Neural crest cell (in vitro differentiated cells): Measurements from ENCODE around the gene GPR78. TPM values are rescaled to one million over a fixed set of nuclear protein-coding genes. Genes with fewer than 3 reads are reported as not detected.

Experiments used
- DNase-seq: peaks from one replicate; pipeline ENCODE4 v3.0.0; 2021; ENCODE audit warnings: low read depth, mixed read lengths, low spot score
- H3K27ac Mint-ChIP-seq: one replicate; pipeline ENCODE4 v1.8.0; 2021; ENCODE audit warnings: mild to moderate bottlenecking, mixed read lengths; ENCODE audit not compliant: unreplicated experiment
- H3K27me3 Mint-ChIP-seq: 2 replicates; pipeline ENCODE4 v1.8.0; 2021; ENCODE audit warnings: low read depth, mild to moderate bottlenecking, mixed read lengths
- H3K36me3 Mint-ChIP-seq: 2 replicates; pipeline ENCODE4 v1.8.0; 2021; ENCODE audit warnings: low read depth, mild to moderate bottlenecking, mixed read lengths
- H3K4me1 Mint-ChIP-seq: 2 replicates; pipeline ENCODE4 v1.8.0; 2021; ENCODE audit warnings: mixed read lengths
- H3K4me3 Mint-ChIP-seq: one replicate; pipeline ENCODE4 v1.8.0; 2021; ENCODE audit warnings: mild to moderate bottlenecking, mixed read lengths
- H3K9me3 Mint-ChIP-seq: 2 replicates; pipeline ENCODE4 v1.8.0; 2021; ENCODE audit warnings: mixed read lengths
- total RNA-seq: library from RNA; stranded (reverse); gene quantifications from 2 replicates; pipeline ENCODE4 v1.2.1, GENCODE V29; 2021
- TF ChIP-seq, protein P1 (sequence below): fragments of 200-600 bp; sonication (generic); conservative IDR thresholded peaks from 2 replicates; pipeline ENCODE4 v1.5.0; 2021; ENCODE audit warnings: antibody characterized with exemption, mild to moderate bottlenecking

GPR78 gene
- total RNA-seq, 1 donor from 2014 or later: not detected

GRCh38 chr4:8536467-8536866, 43.7 kb upstream of the GPR78 start:
- no peak overlapping the region for H3K27ac Mint-ChIP-seq

GRCh38 chr4:8537041-8537461, 43.1 kb upstream of the GPR78 start:
- Mint-ChIP-seq H3K27me3 (peaks cover 3% of the 10 kb centered on the region), H3K27ac (no peak overlapping the region), H3K9me3 (no peaks in the 10 kb centered on the region), H3K36me3 (no peaks in the 10 kb centered on the region), H3K4me1 (peaks cover 5% of the 10 kb centered on the region), H3K4me3 (no peak overlapping the region)
- DNase-seq: no peak
- TF ChIP-seq, protein P1, sequence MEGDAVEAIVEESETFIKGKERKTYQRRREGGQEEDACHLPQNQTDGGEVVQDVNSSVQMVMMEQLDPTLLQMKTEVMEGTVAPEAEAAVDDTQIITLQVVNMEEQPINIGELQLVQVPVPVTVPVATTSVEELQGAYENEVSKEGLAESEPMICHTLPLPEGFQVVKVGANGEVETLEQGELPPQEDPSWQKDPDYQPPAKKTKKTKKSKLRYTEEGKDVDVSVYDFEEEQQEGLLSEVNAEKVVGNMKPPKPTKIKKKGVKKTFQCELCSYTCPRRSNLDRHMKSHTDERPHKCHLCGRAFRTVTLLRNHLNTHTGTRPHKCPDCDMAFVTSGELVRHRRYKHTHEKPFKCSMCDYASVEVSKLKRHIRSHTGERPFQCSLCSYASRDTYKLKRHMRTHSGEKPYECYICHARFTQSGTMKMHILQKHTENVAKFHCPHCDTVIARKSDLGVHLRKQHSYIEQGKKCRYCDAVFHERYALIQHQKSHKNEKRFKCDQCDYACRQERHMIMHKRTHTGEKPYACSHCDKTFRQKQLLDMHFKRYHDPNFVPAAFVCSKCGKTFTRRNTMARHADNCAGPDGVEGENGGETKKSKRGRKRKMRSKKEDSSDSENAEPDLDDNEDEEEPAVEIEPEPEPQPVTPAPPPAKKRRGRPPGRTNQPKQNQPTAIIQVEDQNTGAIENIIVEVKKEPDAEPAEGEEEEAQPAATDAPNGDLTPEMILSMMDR: no peak

More at GRCh38 chr4:8536467-8536866, 43.7 kb upstream of the GPR78 start:
- H3K4me1 Mint-ChIP-seq: peaks cover 5% of the 10 kb centered on the region
- no peaks in the 10 kb centered on the region for H3K9me3 Mint-ChIP-seq
- no peaks in the 10 kb centered on the region for H3K36me3 Mint-ChIP-seq
- no peak overlapping the region for H3K4me3 Mint-ChIP-seq
- peaks cover 4% of the 10 kb centered on the region for H3K27me3 Mint-ChIP-seq
- TF ChIP-seq, protein P1: no peak
- no peak for DNase-seq

GRCh38 chr4:8538076-8538702, 42.0 kb upstream of the GPR78 start:
- TF ChIP-seq, protein P1: no peak
- Mint-ChIP-seq H3K9me3 (no peaks in the 10 kb centered on the region), H3K27me3 (peaks cover 4% of the 10 kb centered on the region), H3K4me3 (no peak overlapping the region), H3K4me1 (peaks cover 5% of the 10 kb centered on the region), H3K27ac (no peak overlapping the region), H3K36me3 (no peaks in the 10 kb centered on the region)
- DNase-seq: no peak

DNA sequence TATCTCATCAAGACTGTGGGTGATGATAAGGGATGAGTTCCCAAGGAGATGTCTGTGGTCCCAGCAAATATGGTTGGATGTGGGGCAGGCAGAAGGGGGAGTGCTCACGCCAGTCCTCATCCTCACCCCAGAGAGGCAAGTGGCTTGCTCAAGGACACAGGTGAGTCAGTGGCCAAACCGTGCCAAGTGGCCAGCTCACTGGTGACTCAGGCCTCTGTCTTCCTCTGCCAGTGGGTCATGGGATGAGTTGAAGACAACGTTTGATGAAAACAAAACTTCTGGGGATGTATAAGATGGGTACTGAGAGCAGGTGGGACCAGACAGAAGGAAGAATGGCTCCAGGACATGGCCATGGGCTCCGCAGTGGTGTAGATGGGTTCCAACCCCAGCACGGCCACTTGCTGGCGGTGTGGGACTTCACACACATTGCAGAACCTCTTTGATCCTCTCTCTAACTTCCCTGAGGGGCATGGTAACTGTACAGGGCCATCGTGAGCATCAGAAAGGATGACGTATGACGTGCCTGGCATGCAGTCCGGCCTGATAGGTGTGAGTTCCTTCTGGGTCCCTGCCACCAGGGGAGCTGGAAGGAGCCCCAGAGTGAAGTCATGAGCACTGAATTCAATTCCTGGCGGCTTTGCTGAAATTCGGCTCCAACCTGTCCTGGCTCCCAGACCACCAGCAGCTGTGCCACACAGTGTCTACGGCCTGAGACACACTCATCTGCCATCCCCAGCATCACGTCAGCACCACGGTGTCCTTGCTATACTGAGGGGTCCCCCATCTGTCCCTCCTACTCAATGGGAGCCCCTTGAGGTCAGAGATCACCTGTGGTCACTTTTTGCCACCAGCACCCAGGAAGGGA, 41.3 kb upstream of the GPR78 start:
- DNase-seq: no peak
- TF ChIP-seq, protein P1: no peak
- Mint-ChIP-seq H3K27ac (no peak overlapping the region), H3K27me3 (peaks cover 4% of the 10 kb centered on the region), H3K4me3 (no peak overlapping the region), H3K36me3 (no peaks in the 10 kb centered on the region), H3K4me1 (peaks cover 5% of the 10 kb centered on the region), H3K9me3 (no peaks in the 10 kb centered on the region)

- H3K36me3 Mint-ChIP-seq: no peaks in the 10 kb centered on the region
- no peak overlapping the region for H3K4me3 Mint-ChIP-seq
- no peak for DNase-seq
- TF ChIP-seq, protein P1: no peak
- no peaks in the 10 kb centered on the region for H3K4me1 Mint-ChIP-seq
- H3K27me3 Mint-ChIP-seq: peaks cover 4% of the 10 kb centered on the region
- no peaks in the 10 kb centered on the region for H3K9me3 Mint-ChIP-seq
- H3K27ac Mint-ChIP-seq: no peak overlapping the region
These were observed 40.5 kb upstream of the GPR78 start for GRCh38 chr4:8539661-8540060.
